ENCODE measurements around the gene GALNT12.
A peak's percentile ranks its signal among the peaks of the same experiment; 100 is the strongest.

Gene GALNT12

GRCh38 chr9:98892690-98893089 lies 85.2 kb downstream of the GALNT12 start:
- Histone ChIP-seq H3K9ac (ENCODE audit: insufficient read length) (no peak overlapping the region), H3K27ac (no peak overlapping the region)

GRCh38 chr9:98894171-98894570 lies 86.7 kb downstream of the GALNT12 start:
- DNase-seq (ENCODE audit: low read depth, low spot score): no peak
- Histone ChIP-seq H3K36me3 (ENCODE audit: insufficient read depth, low read length) (no peaks in the 10 kb centered on the region), H3K9me3 (ENCODE audit: low read depth, low read length) (no peaks in the 10 kb centered on the region), H3K4me3 (no peak overlapping the region), H3K9ac (ENCODE audit: insufficient read length) (no peak overlapping the region), H3K27ac (no peak overlapping the region)
- TF ChIP-seq EZH2 (IDR thresholded peaks at IDR 0.05) (no peak), POLR2AphosphoS5 (IDR thresholded peaks at IDR 0.05; ENCODE audit: borderline replicate concordance, low read depth, low read length) (no peak), FOXP2 (optimal IDR thresholded peaks at IDR 0.05; ENCODE audit: control extremely low read depth, extremely low read length, insufficient read depth) (no peak)

More at GRCh38 chr9:98892690-98893089, 85.2 kb downstream of the GALNT12 start:
- no peaks in the 10 kb centered on the region for H3K9me3 ChIP-seq (ENCODE audit: low read depth, low read length)
- no peak for TF ChIP-seq EZH2 (IDR thresholded peaks at IDR 0.05)
- no peak for TF ChIP-seq FOXP2 (optimal IDR thresholded peaks at IDR 0.05; ENCODE audit: control extremely low read depth, extremely low read length, insufficient read depth)
- TF ChIP-seq POLR2AphosphoS5 (IDR thresholded peaks at IDR 0.05; ENCODE audit: borderline replicate concordance, low read depth, low read length): no peak
- DNase-seq (ENCODE audit: low read depth, low spot score): no peak
- H3K36me3 ChIP-seq (ENCODE audit: insufficient read depth, low read length): no peaks in the 10 kb centered on the region
- H3K4me3 ChIP-seq: no peak overlapping the region

- no peaks in the 10 kb centered on the region for H3K9me3 ChIP-seq (ENCODE audit: low read depth, low read length)
- H3K27ac ChIP-seq: no peak overlapping the region
- H3K4me3 ChIP-seq: no peak overlapping the region
- H3K9ac ChIP-seq (ENCODE audit: insufficient read length): no peak overlapping the region
- no peaks in the 10 kb centered on the region for H3K36me3 ChIP-seq (ENCODE audit: insufficient read depth, low read length)
- no peak for TF ChIP-seq POLR2AphosphoS5 (IDR thresholded peaks at IDR 0.05; ENCODE audit: borderline replicate concordance, low read depth, low read length)
- no peak for TF ChIP-seq EZH2 (IDR thresholded peaks at IDR 0.05)
- no peak for TF ChIP-seq FOXP2 (optimal IDR thresholded peaks at IDR 0.05; ENCODE audit: control extremely low read depth, extremely low read length, insufficient read depth)
- DNase-seq (ENCODE audit: low read depth, low spot score): no peak
These were observed 87.3 kb downstream of the GALNT12 start for GRCh38 chr9:98894761-98895160.

- Histone ChIP-seq H3K36me3 (ENCODE audit: insufficient read depth, low read length) (no peaks in the 10 kb centered on the region), H3K9ac (ENCODE audit: insufficient read length) (no peak overlapping the region), H3K27ac (no peak overlapping the region), H3K9me3 (ENCODE audit: low read depth, low read length) (no peaks in the 10 kb centered on the region), H3K4me3 (no peak overlapping the region)
- TF ChIP-seq FOXP2 (optimal IDR thresholded peaks at IDR 0.05; ENCODE audit: control extremely low read depth, extremely low read length, insufficient read depth) (no peak), POLR2AphosphoS5 (IDR thresholded peaks at IDR 0.05; ENCODE audit: borderline replicate concordance, low read depth, low read length) (no peak), EZH2 (IDR thresholded peaks at IDR 0.05) (no peak)
- no peak for DNase-seq (ENCODE audit: low read depth, low spot score)
These were observed 89.2 kb downstream of the GALNT12 start for GRCh38 chr9:98896632-98897031.

- Histone ChIP-seq H3K36me3 (ENCODE audit: insufficient read depth, low read length) (no peaks in the 10 kb centered on the region), H3K9me3 (ENCODE audit: low read depth, low read length) (no peaks in the 10 kb centered on the region), H3K9ac (ENCODE audit: insufficient read length) (no peak overlapping the region), H3K27ac (no peak overlapping the region), H3K4me3 (no peak overlapping the region)
- DNase-seq (ENCODE audit: low read depth, low spot score): no peak
- TF ChIP-seq FOXP2 (optimal IDR thresholded peaks at IDR 0.05; ENCODE audit: control extremely low read depth, extremely low read length, insufficient read depth): no peak
- TF ChIP-seq EZH2 (IDR thresholded peaks at IDR 0.05): no peak
- TF ChIP-seq POLR2AphosphoS5 (IDR thresholded peaks at IDR 0.05; ENCODE audit: borderline replicate concordance, low read depth, low read length): no peak
These were observed 90.3 kb downstream of the GALNT12 start for GRCh38 chr9:98897745-98898144.

- TF ChIP-seq POLR2AphosphoS5 (IDR thresholded peaks at IDR 0.05; ENCODE audit: borderline replicate concordance, low read depth, low read length) (no peak), EZH2 (IDR thresholded peaks at IDR 0.05) (no peak), FOXP2 (optimal IDR thresholded peaks at IDR 0.05; ENCODE audit: control extremely low read depth, extremely low read length, insufficient read depth) (no peak)
- H3K9ac ChIP-seq (ENCODE audit: insufficient read length): no peak overlapping the region
- H3K36me3 ChIP-seq (ENCODE audit: insufficient read depth, low read length): no peaks in the 10 kb centered on the region
- H3K9me3 ChIP-seq (ENCODE audit: low read depth, low read length): no peaks in the 10 kb centered on the region
- DNase-seq (ENCODE audit: low read depth, low spot score): peak; percentile 78
- H3K27ac ChIP-seq: peak overlapping the region; percentile 19; the same call in 1 of the 2 replicates
- H3K4me3 ChIP-seq: peak overlapping the region; percentile 24
These were observed 92.1 kb downstream of the GALNT12 start for GRCh38 chr9:98899408-98900056.

Data from SK-N-MC (cell line).